HG03558 (cell line): ENCODE data around the gene MICALL1.
"Not testable (repeated sequence)": the region's sequence is repeated elsewhere in the genome, so short reads cannot be mapped to it uniquely, and the experiment has no call there.

Source experiments
- ATAC-seq: cut with Tn5 transposase; IDR thresholded peaks from one replicate; pipeline ENCODE4 v1.9.1; 2021; ENCODE audit warnings: moderate number of reproducible peaks; ENCODE audit not compliant: unreplicated experiment; ENCODE audit errors: extremely low read depth

MICALL1 gene

GRCh38 chr22:37926771-37927636 lies 20.9 kb downstream of the MICALL1 start:
- ATAC-seq = no peak

DNA sequence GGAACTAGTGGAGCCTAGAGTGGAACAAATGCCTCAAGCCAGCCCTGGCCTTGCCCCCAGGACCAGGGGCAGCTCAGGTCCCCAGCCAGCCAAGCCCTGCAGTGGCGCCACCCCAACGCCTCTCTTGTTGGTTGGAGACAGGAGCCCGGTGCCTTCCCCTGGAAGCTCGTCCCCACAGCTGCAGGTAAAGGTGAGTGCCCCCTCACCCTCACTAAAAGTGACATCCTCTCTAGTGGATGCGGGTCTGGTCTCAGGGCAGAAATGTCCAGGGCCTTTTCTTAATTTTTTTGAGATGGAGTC lies 21.5 kb downstream of the MICALL1 start:
- no peak for ATAC-seq

DNA sequence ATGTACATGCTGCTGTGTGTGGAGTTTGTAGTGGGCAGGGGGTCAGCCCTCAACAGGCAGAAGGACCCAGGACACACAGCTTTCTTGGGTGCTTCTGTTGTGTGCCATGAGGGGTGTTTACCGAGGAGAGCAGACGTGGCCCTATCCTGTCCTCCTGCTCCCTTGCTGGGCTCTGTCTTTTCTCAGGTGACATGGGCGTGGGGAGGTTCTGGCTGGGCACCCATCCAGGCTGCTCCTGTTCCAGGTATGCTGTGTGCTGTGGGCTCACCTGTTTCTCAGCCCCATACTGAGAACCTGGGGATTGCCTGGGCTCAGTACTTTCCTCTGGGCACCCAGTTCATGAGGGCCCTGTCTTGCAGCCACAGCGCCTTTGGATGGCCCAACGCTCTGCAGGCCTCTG lies 23.3 kb downstream of the MICALL1 start:
- no peak for ATAC-seq

- no peak for ATAC-seq
Observed at GRCh38 chr22:37930270-37930951, 24.3 kb downstream of the MICALL1 start.

- no peak for ATAC-seq
Observed at GRCh38 chr22:37930952-37931440, 24.9 kb downstream of the MICALL1 start.

DNA sequence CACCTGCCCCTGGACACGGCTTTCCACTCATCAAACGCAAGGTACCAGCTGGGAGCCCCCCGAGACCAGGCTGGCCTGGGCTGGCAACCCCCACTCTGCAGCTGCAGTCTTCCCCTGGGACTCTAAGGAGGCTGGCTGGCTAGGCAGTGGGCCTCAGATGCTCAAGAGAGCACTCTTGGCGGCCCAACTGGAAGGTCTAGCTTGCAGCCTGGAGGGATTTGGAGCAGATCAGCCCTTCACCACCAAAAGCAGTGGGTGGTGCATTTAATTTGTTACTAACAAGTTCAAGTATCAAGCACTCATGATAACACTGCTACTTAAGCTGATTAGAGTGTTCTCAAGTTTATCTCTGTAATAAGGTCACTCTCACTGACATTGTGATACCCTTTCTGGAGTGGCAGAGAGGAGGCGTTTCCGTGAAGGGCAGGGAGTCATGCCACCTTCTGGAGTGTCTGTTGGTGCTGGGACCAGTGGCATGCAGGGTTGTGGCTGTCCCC lies 25.8 kb downstream of the MICALL1 start:
- no peak for ATAC-seq

DNA sequence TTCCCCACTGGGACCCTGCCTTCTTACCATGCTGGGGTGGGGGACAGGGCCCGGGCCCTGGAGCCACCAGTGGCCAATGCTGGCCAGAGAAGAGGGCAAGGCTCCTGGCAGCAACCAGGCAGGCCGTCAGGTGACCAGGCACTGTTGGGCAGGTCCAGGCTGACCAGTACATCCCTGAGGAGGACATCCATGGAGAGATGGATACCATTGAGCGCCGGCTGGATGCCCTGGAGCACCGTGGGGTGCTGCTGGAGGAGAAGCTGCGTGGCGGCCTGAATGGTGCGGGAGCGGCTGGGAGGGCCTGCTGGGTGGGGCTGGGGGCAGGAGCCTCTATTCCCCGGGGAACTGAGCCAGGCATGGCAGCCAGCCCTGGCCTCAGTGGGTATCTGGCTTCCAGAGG lies 26.3 kb downstream of the MICALL1 start:
- ATAC-seq = no peak

- ATAC-seq = no peak
Observed at GRCh38 chr22:37932821-37933578, 26.9 kb downstream of the MICALL1 start.

DNA sequence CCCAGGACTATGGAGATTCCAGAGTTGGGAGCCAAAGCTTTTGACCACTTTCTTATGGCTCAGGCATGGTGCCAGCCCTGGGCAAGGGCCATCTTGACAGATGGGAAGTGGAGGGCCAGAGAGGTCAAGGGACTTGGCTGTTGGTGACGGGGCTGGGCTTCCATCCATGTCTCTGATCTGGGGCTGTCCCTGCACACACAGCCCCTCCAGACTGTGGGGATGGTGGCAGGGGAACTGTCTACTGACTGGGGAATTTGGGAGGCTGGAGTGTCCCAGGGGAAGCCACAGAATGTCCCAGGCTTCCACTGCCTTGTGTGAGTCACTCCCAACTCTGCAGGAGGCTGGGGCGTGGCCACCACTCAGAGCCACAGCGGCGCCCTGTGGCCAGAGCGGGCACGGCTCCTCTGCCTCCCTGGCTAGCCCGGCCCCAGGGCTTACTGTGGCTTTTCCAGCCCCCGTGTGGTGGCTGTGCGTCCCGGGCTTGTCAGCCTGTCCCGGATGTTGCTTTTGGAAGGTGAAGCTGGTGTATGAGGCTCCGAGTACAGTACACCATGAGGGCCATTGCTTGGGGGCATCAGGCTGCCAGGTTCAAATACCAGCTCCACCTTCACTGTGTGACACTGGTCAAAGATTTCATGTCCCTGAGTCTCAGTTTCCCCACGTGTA lies 27.7 kb downstream of the MICALL1 start:
- ATAC-seq = no peak

DNA sequence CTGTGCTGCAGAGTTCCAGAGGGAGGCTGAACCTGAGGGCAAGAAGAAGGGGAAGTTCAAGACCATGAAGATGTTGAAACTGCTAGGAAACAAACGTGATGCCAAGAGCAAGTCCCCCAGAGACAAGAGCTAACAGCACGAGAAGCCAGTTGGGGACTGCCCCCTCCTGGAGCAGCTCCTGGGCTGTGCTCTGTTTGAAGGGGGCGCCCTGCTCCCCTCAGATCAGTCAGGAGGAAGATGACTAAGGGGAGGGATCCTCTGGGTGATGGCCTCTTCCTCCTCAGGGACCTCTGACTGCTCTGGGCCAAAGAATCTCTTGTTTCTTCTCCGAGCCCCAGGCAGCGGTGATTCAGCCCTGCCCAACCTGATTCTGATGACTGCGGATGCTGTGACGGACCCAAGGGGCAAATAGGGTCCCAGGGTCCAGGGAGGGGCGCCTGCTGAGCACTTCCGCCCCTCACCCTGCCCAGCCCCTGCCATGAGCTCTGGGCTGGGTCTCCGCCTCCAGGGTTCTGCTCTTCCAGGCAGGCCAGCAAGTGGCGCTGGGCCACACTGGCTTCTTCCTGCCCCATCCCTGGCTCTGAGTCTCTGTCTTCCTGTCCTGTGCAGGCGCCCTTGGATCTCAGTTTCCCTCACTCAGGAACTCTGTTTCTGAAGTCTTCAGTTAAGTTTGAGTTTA lies 34.7 kb downstream of the MICALL1 start:
- ATAC-seq = no peak

GRCh38 chr22:37942133-37942532 lies 36.0 kb downstream of the MICALL1 start:
- no peak for ATAC-seq

- ATAC-seq = no peak
Observed at GRCh38 chr22:37943136-37943824, 37.2 kb downstream of the MICALL1 start.

- ATAC-seq = no peak
Observed at GRCh38 chr22:37943825-37944198, 37.7 kb downstream of the MICALL1 start.

DNA sequence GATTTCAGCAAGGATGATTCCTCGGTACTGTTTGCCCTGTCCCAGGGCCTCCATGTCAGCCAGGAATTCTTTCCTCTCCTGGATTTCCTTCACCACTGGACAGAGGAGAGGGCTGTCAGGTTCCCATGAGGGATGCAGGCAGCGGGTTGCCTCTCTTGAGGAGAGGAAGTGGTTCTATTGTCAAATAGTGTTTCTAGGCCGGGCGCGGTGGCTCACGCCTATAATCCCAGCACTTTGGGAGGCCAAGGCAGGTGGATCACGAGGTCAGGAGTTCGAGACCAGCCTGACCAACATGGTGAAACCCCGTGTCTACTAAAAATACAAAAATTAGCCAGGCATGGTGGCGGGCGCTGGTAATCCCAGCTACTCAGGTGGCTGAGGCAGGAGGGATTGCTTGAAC lies 38.3 kb downstream of the MICALL1 start:
- not testable (repeated sequence) for ATAC-seq

DNA sequence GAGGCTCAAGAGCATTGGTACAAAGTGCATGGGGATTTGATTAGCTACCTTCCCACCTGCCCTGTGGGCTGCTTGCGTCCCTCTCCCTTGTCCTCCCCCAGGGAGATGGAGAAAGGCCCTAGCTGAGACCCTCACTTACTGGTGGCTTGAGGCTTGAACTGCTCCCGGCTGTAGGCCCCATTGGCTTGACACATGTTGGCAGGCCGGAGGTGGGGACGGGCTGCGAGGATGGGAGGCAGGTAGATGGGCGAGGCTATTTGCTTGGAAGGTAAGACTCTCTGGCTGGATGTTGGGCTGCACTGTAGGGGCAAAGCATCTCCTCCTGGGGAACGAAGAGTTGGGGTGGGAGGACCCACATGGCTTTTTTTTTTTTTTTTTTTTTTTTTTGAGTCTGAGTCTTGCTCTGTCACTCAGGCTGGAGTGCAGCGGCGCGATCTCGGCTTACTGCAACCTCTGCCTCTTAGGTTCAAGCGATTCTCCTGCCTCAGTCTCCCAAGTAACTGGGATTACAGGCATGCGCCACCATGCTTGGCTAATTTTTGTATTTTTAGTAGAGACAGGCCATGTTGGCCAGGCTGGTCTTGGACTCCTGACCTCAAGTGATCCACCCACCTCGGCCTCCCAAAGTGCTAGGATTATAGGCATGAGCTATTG lies 41.2 kb downstream of the MICALL1 start:
- ATAC-seq = not testable (repeated sequence)

- no peak for ATAC-seq
Observed at GRCh38 chr22:37951305-37951704, 45.2 kb downstream of the MICALL1 start.

- ATAC-seq = not testable (repeated sequence)
Observed at GRCh38 chr22:37952629-37953028, 46.5 kb downstream of the MICALL1 start.

DNA sequence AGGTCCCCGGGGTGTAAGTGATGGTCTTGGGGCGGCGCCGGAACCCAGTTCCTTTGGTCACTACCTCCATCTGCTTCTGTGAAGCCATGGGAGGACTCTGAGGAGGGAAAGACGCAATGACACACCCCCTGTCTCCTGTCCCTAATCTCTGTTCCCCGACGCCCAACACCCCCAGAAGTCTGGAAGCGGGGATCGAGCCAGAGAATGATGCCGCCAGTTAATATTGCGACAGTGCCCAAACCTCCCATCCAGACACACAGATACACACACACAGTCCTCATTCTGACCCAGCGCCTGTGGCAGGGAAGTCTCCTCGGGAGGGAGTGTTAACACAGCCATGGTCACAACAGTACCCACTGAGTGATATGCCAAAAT lies 47.0 kb downstream of the MICALL1 start:
- ATAC-seq = no peak
